GM23248 (cell line): Measurements from ENCODE around the gene SBF2.

Experiments
- EZH2 ChIP-seq: fragments of 200-600 bp; sonication (generic); IDR thresholded peaks from 2 replicates; pipeline ENCODE4 v1.6.1; 2018; ENCODE audit warnings: antibody characterized with exemption, mild to moderate bottlenecking; ENCODE audit not compliant: insufficient read depth, poor library complexity, severe bottlenecking
- EZH2phosphoT487 ChIP-seq: fragments of 200-600 bp; sonication (generic); IDR thresholded peaks from 2 replicates; pipeline ENCODE4 v1.6.1; 2018; ENCODE audit warnings: antibody characterized with exemption, moderate library complexity, mild to moderate bottlenecking, low read depth; ENCODE audit not compliant: insufficient read depth

- TF ChIP-seq EZH2 (no peak), EZH2phosphoT487 (no peak)
Observed at GRCh38 chr11:9796854-9797253, 497.2 kb downstream of the SBF2 start.
